K562 (cell line): ENCODE measurements around the gene CAVIN1. TPM values are rescaled to one million over a fixed set of nuclear protein-coding genes. Genes with fewer than 3 reads are reported as not detected.

ENCODE experiments used
- ATF4 ChIP-seq: fragments of 450-650 bp; formaldehyde crosslinking; IDR thresholded peaks from 2 replicates; pipeline ENCODE4 v1.4.0; 2022; ENCODE audit warnings: mild to moderate bottlenecking, moderate library complexity
- BHLHE40 ChIP-seq: IDR thresholded peaks from 2 replicates; pipeline ENCODE4 v1.6.1; 2011; ENCODE audit warnings: low read length, improper control_type of control experiment
- CXXC5 ChIP-seq: fragments of 250-450 bp; sonication (Bioruptor Pico); IDR thresholded peaks from 2 replicates; pipeline ENCODE4 v1.8.0; 2022; ENCODE audit warnings: inconsistent platforms, mild to moderate bottlenecking, moderate library complexity
- GTF2F1 ChIP-seq: IDR thresholded peaks from 2 replicates; pipeline ENCODE4 v1.6.1; 2011; ENCODE audit warnings: low read depth, low read length, improper control_type of control experiment
- NCOA6 ChIP-seq: fragments of 450-650 bp; IDR thresholded peaks from 2 replicates; pipeline ENCODE4 v1.6.1; 2017; ENCODE audit warnings: mild to moderate bottlenecking
- NRF1 ChIP-seq, 2 experiments: fragments of 450-650 bp; IDR thresholded peaks in 1 of 2; conservative IDR thresholded peaks in 1 of 2; 2 replicates each; pipeline ENCODE4 v1.6.1; 2014; ENCODE audit warnings: mild to moderate bottlenecking in 2 of 2
- PML ChIP-seq: IDR thresholded peaks from 2 replicates; pipeline ENCODE4 v1.6.1; 2012; ENCODE audit warnings: low read length, inconsistent platforms
- RBM25 ChIP-seq: fragments of 200-400 bp; formaldehyde crosslinking; IDR thresholded peaks from 2 replicates; pipeline ENCODE4 v1.6.1; 2018; ENCODE audit warnings: low read length, low read depth, moderate library complexity; ENCODE audit not compliant: severe bottlenecking
- SMARCE1 ChIP-seq: fragments of 450-650 bp; IDR thresholded peaks from 2 replicates; pipeline ENCODE4 v1.7.1; 2016; ENCODE audit warnings: mild to moderate bottlenecking
- ZNF609 ChIP-seq: sonication (generic); formaldehyde crosslinking; IDR thresholded peaks from 2 replicates; pipeline ENCODE4 v1.8.1; 2023; ENCODE audit warnings: missing genetic modification reagents, mild to moderate bottlenecking, borderline replicate concordance
- polyA plus RNA-seq, 8 experiments: library from polyadenylated mRNA; depleted of rRNA in 4 of 8; stranded (reverse) in 5 of 8; unstranded in 3 of 8; fragments of >200 nt; fragmentation: Nextera tagmentation in 2 of 8; fragmentation: Illumina TruSeq in 1 of 8; extraction: Ambion mirVana in 2 of 8; extraction: Trizol in 1 of 8; gene quantifications; 2 replicates each; pipeline versions ENCODE4 v1.2.1 to v1.2.3, GENCODE V29; 2011 to 2014; ENCODE audit warnings: inconsistent platforms in 1 of 8, missing spikeins in 1 of 8
- total RNA-seq, 7 experiments: library from RNA; depleted of rRNA in 6 of 7; stranded (reverse); fragments of >200 nt in 6 of 7; fragmentation: Illumina TruSeq in 2 of 7; extraction: Trizol in 2 of 7; gene quantifications; 2 replicates each; pipeline versions ENCODE4 v1.2.1 to v1.2.3, GENCODE V29; 2011 to 2021; ENCODE audit warnings: low replicate concordance in 1 of 7
- TF ChIP-seq, protein P1 (sequence below): sonication (generic); formaldehyde crosslinking; IDR thresholded peaks from 2 replicates; pipeline ENCODE4 v1.8.1; 2023; ENCODE audit warnings: mild to moderate bottlenecking, missing genetic modification reagents
- TF ChIP-seq, protein P2 (sequence below): fragments of 450-650 bp; IDR thresholded peaks from 2 replicates; pipeline ENCODE4 v1.6.1; 2016

Gene CAVIN1
- total and polyA plus RNA-seq, 9 of the 15 experiments (the other 6 are each of a cell fraction or from before 2014, with no cell fraction given): 6.8 to 162 (median 74.5) TPM

GRCh38 chr17:42458497-42459255 is 35.6 kb upstream of the CAVIN1 start, which contains the start of gene ATP6V0A1 (continued):
- TF ChIP-seq ZNF609 (CRISPR knock-in tag) (no peak), GTF2F1 (no peak), BHLHE40 (peak; percentile 88), NCOA6 (peak; percentile 34; the same call in 1 of the 2 replicates), RBM25 (no peak), SMARCE1 (peak; percentile 51; the same call in 1 of the 2 replicates), ATF4 (CRISPR knock-in tag) (no peak), NRF1 (conservative IDR thresholded peaks at IDR 0.05 in 1 of 2, IDR thresholded peaks at IDR 0.05 in 1 of 2) (peak; percentile 80 to 83), PML (no peak; the same call in 1 of the 2 replicates), CXXC5 (CRISPR knock-in tag) (peak; percentile 72)
- TF ChIP-seq, protein P1, sequence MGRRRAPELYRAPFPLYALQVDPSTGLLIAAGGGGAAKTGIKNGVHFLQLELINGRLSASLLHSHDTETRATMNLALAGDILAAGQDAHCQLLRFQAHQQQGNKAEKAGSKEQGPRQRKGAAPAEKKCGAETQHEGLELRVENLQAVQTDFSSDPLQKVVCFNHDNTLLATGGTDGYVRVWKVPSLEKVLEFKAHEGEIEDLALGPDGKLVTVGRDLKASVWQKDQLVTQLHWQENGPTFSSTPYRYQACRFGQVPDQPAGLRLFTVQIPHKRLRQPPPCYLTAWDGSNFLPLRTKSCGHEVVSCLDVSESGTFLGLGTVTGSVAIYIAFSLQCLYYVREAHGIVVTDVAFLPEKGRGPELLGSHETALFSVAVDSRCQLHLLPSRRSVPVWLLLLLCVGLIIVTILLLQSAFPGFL: peak; percentile 72; the same call in 1 of the 2 replicates
- TF ChIP-seq, protein P2, sequence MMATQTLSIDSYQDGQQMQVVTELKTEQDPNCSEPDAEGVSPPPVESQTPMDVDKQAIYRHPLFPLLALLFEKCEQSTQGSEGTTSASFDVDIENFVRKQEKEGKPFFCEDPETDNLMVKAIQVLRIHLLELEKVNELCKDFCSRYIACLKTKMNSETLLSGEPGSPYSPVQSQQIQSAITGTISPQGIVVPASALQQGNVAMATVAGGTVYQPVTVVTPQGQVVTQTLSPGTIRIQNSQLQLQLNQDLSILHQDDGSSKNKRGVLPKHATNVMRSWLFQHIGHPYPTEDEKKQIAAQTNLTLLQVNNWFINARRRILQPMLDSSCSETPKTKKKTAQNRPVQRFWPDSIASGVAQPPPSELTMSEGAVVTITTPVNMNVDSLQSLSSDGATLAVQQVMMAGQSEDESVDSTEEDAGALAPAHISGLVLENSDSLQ: no peak
